A673 (cell line): ENCODE results near the gene RIPPLY3. TPM values are rescaled to one million over a fixed set of nuclear protein-coding genes. Genes with fewer than 3 reads are reported as not detected.

Experiments
- Bru-seq: library from RNA; stranded (reverse); fragments of 400-500 nt; gene quantifications from one replicate; lab custom pipeline; 2021; lab: Mats Ljungman, UMichigan
- BruChase-seq, 2 experiments: library from RNA; stranded (reverse); fragments of 400-500 nt; gene quantifications; one replicate each; lab custom pipeline; 2021; lab: Mats Ljungman, UMichigan
- BruUV-seq: library from RNA; stranded (reverse); fragments of 400-500 nt; replicated peaks from 2 replicates; lab custom pipeline; 2021; lab: Mats Ljungman, UMichigan
- CTCF ChIA-PET: fragments of 300-600 bp; sonication (Branson Sonifier 250); formaldehyde crosslinking; loops from one replicate; lab custom pipeline; 2022; ENCODE audit warnings: antibody characterized with exemption; lab: Charles Lee
- POLR2A ChIA-PET: fragments of 300-600 bp; sonication (Branson Sonifier 250); formaldehyde crosslinking; loops from one replicate; lab custom pipeline; 2022; ENCODE audit warnings: antibody characterized with exemption; ENCODE audit not compliant: low non-redundant PET; lab: Charles Lee
- DNase-seq: peaks from one replicate; pipeline ENCODE4 v3.0.0-alpha.2; 2015; ENCODE audit warnings: low spot score
- H3K27ac ChIP-seq: fragments of 200-600 bp; sonication (generic); 2 replicates; pipeline ENCODE4 v1.5.1; 2016; ENCODE audit warnings: mixed run types, low read depth, mild to moderate bottlenecking, mixed read lengths, antibody characterized with exemption, low read length; ENCODE audit not compliant: poor library complexity, severe bottlenecking
- H3K27me3 ChIP-seq: fragments of 200-600 bp; sonication (generic); replicated peaks from 2 replicates; pipeline ENCODE4 v1.6.1; 2017; ENCODE audit warnings: mixed run types, low read depth, mild to moderate bottlenecking, mixed read lengths, antibody characterized with exemption, low read length; ENCODE audit not compliant: insufficient read depth, poor library complexity
- H3K36me3 ChIP-seq: fragments of 200-600 bp; sonication (generic); 2 replicates; pipeline ENCODE4 v1.6.1; 2016; ENCODE audit warnings: mixed run types, mild to moderate bottlenecking, mixed read lengths, antibody characterized with exemption, low read length; ENCODE audit not compliant: insufficient read depth, poor library complexity, severe bottlenecking
- H3K4me1 ChIP-seq: fragments of 200-600 bp; sonication (generic); 2 replicates; pipeline ENCODE4 v1.6.1; 2017; ENCODE audit warnings: mixed run types, mild to moderate bottlenecking, mixed read lengths, antibody characterized with exemption, low read length; ENCODE audit not compliant: insufficient read depth, poor library complexity, severe bottlenecking
- H3K4me3 ChIP-seq: fragments of 200-600 bp; sonication (generic); 2 replicates; pipeline ENCODE4 v1.5.1; 2016; ENCODE audit warnings: low read depth, mixed run types, mild to moderate bottlenecking, mixed read lengths, low read length; ENCODE audit not compliant: poor library complexity, severe bottlenecking
- H3K9me3 ChIP-seq: fragments of 200-600 bp; sonication (generic); 2 replicates; pipeline ENCODE4 v1.6.1; 2016; ENCODE audit warnings: mixed run types, low read depth, mild to moderate bottlenecking, mixed read lengths, antibody characterized with exemption, low read length; ENCODE audit not compliant: poor library complexity, severe bottlenecking
- CTCF ChIP-seq: fragments of 300-800, 200-600 bp; sonication (generic); conservative IDR thresholded peaks from 2 replicates; pipeline ENCODE4 v1.5.1; 2017; ENCODE audit warnings: low read depth, mild to moderate bottlenecking, antibody characterized with exemption, low read length, moderate library complexity, mixed read lengths
- EZH2 ChIP-seq: fragments of 200-600 bp; sonication (generic); IDR thresholded peaks from 2 replicates; pipeline ENCODE4 v1.6.1; 2017; ENCODE audit warnings: borderline replicate concordance, low read depth, mild to moderate bottlenecking, mixed read lengths, antibody characterized with exemption, low read length; ENCODE audit not compliant: poor library complexity, severe bottlenecking
- intact Hi-C: fragments of 100-400 bp; cut with micrococcal nuclease; formaldehyde crosslinking; loops from one replicate; pipeline ENCODE4 v1.10.0; 2022; ENCODE audit not compliant: unreplicated experiment
- long read RNA-seq: library from polyadenylated mRNA; stranded (forward); transcript quantifications from one replicate; pipeline ENCODE4 v2.0.0, GENCODE V29; 2022
- total RNA-seq: library from RNA; stranded (reverse); gene quantifications from 2 replicates; pipeline ENCODE4 v1.2.3, GENCODE V29; 2021

Gene RIPPLY3
- total RNA-seq (5.0 and 6.2 TPM in 2 replicates), Bru-seq, nascent RNA (percentile 50 among the genes with signal in this experiment), BruChase-seq, experiment 1, labeled RNA remaining after a 2-hour chase (percentile 50 among the genes with signal in this experiment), BruChase-seq, experiment 2, labeled RNA remaining after a 6-hour chase (percentile 54 among the genes with signal in this experiment)
- long read RNA-seq, partial matches to known transcripts: 0 of 2 reads
- long read RNA-seq, other reads (novel, unspliced or antisense): 0 of 2 reads

- no peaks in the 10 kb centered on the region for H3K9me3 ChIP-seq
- H3K27ac ChIP-seq: peak within 1 kb of the TSS; percentile 75
- H3K27me3 ChIP-seq: no peaks in the 10 kb centered on the region
- POLR2A ChIA-PET: no interaction called here
- BruUV-seq: no TSS peak
- no peaks in the 10 kb centered on the region for H3K36me3 ChIP-seq
- H3K4me3 ChIP-seq: peak within 1 kb of the TSS; percentile 66
- CTCF ChIA-PET: interaction anchor here (1.6 kb wide), 1 partner anchor 30 kb away, joined by 7 read pairs; no protein-coding TSS in a partner anchor
- peaks cover 20% of the 10 kb centered on the region for H3K4me1 ChIP-seq
- intact Hi-C loops: no loop called here
- peak; percentile 65 for DNase-seq
- TF ChIP-seq CTCF (no peak), EZH2 (no peak)
Measured at GRCh38 chr21:37006486-37007291, at the start of gene RIPPLY3. TSS of gene RIPPLY3 (plus strand) at chr21:37006702. CDS start at chr21:37006773, 71 bp downstream.

GRCh38 chr21:36959020-36959835, 47.3 kb upstream of the RIPPLY3 start:
- BruUV-seq: no TSS peak
- H3K27ac ChIP-seq: no peak overlapping the region
- DNase-seq: no peak

More at GRCh38 chr21:36959020-36959835, 47.3 kb upstream of the RIPPLY3 start:
- no peaks in the 10 kb centered on the region for H3K27me3 ChIP-seq
- H3K4me3 ChIP-seq: no peak overlapping the region
- H3K9me3 ChIP-seq: no peaks in the 10 kb centered on the region
- H3K36me3 ChIP-seq: no peaks in the 10 kb centered on the region
- TF ChIP-seq EZH2 (no peak), CTCF (no peak)
- intact Hi-C loops: no loop called here
- CTCF ChIA-PET: interaction anchor here (0.6 kb wide), 1 partner anchor 19 kb away, joined by 3 read pairs; no protein-coding TSS in a partner anchor
- POLR2A ChIA-PET: no interaction called here
- H3K4me1 ChIP-seq: no peaks in the 10 kb centered on the region
